SK-N-MC (cell line): ENCODE data around the gene AQP7.

Experiments
- EZH2 ChIP-seq: fragments of 200-600 bp; sonication (generic); IDR thresholded peaks from one replicate; pipeline ENCODE4 v1.6.1; 2017; ENCODE audit warnings: antibody characterized with exemption
- FOXP2 ChIP-seq: optimal IDR thresholded peaks from 2 replicates; pipeline ENCODE3; 2011; ENCODE audit warnings: mild to moderate bottlenecking, moderate library complexity; ENCODE audit not compliant: insufficient read depth; ENCODE audit errors: extremely low read length, control extremely low read depth
- POLR2AphosphoS5 ChIP-seq: IDR thresholded peaks from 2 replicates; pipeline ENCODE4 v1.6.1; 2012; ENCODE audit warnings: mild to moderate bottlenecking, low read depth, low read length, borderline replicate concordance

GRCh38 chr9:33381231-33381791 is 21.1 kb downstream of the AQP7 start:
- TF ChIP-seq POLR2AphosphoS5 (no peak), EZH2 (no peak), FOXP2 (no peak)
